HuH-7.5 (cell line): Measurements from ENCODE around the gene PTS.

Source experiments
- DNase-seq: peaks from one replicate; pipeline ENCODE4 v3.0.0; 2011; ENCODE audit warnings: low spot score

PTS gene

DNA sequence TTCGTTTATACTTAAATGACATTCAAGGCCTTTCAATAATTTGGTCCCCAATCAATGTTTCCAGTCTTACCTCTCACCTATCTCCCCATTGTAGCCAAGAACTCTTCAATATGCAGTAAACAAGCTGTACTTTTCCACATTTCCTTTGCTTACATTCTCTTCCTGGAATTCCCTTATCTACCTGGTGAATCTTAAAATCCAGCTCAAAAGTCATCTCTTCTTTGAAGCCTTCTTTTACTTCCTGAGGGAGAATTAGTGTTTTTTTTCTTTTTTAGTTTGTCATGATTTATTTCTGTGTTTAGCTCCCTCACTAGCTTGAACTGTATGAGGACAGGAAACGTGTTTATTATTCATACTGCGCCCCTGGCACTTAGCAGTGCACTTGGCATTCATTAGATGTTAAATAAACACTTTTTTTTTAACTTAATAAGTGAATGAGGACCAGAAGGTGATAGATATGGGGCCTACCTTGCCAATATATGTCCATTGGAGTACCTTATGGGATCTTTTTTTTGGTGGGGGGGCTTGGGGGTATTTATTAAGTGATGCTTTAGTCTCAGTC lies 4.9 kb upstream of the PTS start:
- DNase-seq, result no peak

DNA sequence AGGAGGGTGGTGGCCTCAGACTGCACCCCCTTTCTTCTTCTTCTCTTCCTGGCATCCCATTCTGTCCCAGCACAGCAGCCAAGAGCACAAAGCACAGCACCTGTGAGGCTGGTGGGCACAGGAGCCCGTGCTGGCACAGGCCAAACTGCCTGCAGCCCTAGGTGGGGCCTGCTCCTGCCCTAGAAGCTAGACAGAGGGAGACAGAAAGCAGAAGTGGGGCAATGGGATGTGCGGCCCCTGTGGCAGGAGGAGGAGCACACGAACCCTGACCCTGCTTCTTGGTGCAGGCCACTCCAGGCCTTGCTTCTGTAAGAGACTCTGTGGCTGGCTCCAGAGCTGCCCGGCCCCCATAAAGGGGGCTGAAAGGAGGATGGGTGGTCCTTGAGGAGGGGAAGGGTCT lies 3.9 kb upstream of the PTS start:
- no peak for DNase-seq

DNA sequence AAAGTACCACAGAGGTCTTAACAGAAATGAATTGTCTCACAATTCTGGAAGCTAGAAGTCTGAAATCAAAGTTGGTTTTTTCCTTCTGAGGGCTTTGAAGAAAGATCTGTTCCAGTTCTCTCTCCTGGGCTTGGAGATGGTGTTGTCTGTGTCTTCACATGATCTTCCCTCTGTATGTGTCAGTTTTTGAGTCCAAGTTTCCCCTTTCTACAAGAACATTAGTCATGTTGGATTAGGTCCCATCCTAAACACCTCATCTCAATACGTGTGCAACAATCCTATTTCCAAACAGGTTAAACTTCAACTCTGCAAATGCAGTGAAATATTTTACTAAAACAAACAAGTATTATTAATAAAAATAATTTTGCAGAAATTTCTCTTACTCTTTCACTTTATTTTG lies 3.1 kb upstream of the PTS start:
- no peak for DNase-seq

DNA sequence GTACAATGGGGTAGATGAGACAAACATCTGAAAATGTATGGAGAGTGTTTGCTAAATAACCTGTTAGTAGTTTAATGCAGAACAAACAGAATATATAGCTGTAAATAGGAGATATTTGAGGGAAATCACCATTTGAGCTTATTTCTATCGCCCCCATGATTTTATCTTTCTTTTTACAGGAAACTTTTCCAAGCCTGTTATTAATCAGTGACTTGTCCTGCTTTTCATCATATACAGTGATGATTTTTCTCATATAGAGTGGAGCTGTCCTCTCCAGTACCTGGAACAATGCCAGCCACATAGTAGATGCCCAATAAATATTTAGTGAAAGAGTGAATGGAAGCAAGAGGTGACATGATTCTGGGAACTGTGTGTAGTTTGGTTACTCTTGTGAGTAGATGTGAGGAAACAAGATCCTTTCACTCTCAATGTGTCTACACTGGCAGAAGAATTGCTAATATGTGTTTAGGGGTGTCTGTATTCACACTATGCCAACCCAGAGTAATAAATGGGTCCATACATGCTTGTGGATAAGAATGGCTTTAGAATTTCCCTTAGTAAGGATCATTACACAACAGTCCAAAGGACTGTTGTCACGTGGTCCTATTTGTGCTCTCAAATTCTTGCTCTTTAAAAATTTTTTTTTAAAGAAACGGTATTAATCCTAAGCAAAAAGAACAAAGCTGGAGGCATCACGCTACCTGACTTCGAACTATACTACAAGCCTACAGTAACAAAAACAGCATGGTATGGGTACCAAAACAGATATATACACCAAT lies 2.3 kb upstream of the PTS start:
- no peak for DNase-seq

DNA sequence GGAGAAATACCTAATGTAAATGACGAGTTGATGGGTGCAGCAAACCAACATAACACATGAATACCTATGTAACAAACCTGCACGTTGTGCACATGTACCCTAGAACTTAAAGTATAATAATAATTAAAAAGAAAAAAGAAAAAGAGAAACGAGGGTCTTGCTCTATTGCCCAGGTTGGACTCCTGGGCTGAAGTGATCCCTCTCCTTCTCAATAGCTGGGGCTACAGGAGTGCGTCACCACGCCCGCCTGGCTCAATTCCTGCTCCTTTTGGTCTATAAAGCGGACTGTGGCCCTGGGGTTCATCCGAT lies 521 bp upstream of the PTS start:
- DNase-seq, result no peak

DNA sequence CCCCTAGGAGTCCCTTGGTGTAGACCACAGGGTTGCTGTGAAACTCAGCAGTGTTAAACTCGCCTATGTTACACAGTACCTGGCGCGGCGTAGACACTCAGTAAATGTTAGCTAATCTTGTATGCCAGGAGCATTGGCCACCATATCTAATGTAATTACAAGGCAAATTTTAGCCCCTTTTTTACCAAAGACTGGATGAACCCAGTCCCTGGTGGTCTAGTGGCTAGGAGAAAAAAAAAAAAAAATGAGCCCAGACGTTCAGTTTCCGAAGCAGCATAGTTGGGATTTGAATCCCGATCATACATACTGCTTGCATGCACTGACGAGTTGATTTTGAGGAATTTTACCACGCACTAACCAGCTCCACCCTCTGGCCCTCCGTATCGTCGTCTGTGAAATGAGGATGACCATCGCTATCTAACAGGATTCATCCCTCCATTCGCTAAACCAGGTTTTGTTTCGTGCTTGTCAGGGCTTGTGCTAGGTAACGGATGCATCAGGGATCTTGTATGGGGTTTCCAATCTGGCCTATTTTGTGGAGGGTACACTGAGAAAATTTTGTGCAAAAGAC lies 688 bp downstream of the PTS start:
- DNase-seq, result peak; percentile 14

DNA sequence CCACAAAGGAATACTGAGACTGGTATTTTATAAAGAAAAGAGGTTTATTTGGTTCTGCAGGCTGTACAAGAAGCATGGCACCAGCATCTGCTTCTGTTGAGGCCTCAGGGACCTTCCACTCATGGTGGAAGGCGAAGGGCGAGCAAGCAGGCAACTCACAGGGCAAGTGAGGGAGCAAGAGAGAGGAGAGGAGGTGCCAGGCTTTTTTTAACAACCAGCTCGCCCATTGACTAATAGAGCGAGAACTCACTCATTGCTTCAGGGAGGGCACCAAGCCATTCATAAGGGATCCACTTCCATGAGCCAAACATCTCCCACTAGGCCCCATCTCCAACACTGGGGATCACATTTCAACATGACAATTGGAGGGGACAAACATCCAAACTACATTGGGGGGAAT lies 1.2 kb downstream of the PTS start:
- DNase-seq, result no peak

DNA sequence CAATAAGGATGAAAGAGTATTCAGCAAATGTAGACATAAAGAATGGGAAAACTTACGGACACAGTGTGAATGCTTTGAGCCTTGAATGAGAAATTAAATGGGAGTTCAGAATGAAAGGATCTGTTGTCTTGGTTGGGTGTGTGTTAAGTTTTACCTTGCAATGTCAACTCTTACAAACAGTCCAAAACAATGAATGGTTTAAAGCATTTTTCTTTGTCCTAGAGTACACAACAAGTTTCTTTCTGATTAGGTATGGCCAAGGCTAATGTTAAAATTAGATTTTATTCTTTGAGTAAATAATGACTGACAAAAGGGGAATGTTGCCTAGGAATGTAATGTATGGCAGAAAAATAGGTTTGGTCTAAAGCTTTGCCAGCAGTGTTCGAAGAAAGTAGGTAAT lies 2.5 kb downstream of the PTS start:
- no peak for DNase-seq

DNA sequence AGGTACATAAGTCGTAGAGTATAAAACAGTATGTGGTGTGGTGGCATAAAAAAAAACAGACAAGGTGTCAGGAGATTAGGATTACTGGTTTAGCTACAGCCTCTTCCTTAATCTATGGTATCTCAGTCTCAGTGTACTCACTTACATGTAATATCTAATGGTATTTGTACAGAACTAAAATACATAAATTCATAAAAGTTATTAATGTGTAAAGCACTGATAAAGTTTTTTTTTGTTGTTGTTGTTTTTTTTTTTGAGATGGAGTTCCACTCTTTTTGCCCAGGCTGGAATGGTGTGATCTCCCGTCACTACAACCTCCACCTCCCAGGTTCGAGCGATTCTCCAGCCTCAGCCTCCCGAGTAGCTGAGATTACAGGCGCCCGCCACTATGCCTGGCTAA lies 2.9 kb downstream of the PTS start:
- DNase-seq, result no peak

DNA sequence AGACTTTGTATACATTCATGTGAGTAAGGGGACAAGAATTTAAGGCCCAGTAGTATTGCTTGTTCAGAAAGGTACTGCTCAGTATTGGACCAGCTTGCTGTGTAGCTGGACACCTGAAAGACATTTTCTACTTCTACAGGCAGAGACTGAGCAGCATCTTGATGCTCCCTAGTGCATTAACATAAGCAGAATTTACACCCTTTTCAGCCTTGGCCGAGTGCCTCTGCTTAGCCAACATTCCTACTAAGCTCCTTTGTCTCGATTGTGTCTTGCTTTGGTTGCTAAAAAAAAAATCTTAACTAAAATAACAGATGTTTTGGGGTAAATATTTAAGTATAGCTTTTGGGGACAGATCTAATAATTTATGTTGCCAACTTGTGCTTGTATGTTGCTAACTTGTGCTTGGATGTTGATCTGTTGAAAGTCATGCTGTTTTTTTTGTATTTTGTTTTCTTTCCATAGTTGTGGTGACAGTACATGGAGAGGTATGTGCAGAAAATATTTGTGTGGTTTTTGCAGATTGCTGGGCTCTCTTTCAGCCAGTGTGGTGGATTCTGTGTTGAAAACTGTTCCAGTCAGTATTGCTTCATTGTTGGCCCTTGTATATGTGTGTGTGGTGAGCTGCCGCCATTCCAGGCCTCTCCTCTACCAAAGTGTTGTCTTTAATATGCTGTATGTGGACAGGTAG lies 3.7 kb downstream of the PTS start:
- DNase-seq, result no peak

DNA sequence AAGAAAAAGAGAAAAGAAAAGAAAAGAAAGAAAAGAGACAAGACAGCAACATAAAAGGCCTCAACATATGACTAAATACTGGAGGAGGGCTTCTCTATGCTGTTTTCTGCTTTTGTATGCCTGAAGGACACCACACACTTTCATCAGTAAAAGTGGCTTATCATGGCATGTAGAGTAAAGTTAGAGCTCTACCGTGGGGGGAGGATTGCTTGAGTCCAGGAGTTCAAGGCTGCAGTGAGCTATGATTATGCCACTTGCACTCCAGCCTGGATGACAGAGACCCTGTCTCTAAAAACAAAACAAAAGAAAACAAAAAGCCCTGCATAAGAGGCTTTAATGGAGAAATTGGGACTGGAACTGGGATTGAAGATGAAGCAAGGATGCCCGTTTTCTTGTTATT lies 5.7 kb downstream of the PTS start:
- DNase-seq, result no peak

DNA sequence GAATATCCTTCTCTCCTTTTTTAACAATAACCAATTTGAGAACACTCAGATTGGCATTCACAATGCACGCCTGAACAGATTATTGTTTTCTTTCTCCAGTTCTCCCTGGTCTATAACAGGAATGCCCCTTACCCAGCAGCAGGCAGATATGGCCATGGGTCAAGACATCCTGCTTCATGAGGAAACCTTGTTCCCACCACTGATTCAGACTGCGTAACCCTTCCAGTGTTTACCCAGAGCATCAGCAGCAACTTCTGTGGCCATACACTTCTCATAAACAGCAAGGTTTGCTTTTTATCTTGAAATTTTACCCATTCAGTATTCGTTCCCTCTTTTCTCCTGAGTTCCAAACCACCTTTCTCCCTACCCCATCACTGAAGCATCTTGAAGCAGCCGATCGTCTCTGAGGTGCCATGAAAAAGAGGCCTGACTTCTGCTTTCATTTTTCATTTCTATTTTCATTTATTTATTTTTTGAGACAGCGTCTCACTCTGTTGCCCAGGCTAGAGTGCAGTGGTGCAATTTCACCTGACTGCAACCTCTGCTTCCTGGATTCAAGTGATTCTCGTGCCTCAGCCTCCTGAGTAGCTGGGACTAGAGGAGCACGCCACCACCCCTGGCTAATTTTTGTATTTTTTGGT lies 9.6 kb downstream of the PTS start:
- no peak for DNase-seq

DNA sequence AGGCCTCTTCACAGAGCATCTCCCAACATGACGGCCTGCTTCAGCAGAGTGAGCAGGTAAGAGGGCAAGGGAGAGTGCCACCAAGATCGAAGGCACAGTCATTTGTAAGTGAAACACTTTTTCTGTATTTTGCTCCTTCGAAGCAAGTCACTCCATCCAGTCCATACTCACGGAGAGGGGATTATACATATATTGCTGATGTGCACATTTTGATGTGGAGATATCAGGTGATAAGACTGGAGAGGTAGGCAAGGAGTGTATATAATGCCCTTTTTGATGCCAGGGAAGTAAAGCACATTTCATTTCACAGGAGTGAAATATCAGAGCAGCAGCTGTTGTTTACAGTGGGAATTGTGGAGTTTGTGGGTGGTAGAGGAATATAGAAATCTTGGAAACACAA lies 11.2 kb downstream of the PTS start:
- DNase-seq, result no peak

DNA sequence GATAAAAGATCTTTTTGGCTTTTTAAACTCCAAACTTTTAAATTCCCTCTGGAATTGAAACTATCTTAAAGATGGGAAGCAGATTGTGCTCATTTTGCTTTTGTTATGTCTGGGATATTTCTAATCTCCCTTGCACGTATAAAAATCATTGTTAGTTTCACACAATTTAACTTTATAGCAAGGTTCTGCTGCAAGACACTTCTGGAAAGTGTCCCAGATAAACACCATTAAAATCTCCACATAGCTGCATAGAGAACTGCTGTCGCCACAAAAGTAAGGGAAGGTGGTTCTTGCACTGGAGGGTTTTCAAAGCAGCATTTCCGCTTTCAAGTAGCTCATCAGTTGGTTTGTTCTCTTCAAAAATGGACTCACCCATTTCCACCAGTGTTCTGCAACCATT lies 11.8 kb downstream of the PTS start:
- DNase-seq, result no peak

DNA sequence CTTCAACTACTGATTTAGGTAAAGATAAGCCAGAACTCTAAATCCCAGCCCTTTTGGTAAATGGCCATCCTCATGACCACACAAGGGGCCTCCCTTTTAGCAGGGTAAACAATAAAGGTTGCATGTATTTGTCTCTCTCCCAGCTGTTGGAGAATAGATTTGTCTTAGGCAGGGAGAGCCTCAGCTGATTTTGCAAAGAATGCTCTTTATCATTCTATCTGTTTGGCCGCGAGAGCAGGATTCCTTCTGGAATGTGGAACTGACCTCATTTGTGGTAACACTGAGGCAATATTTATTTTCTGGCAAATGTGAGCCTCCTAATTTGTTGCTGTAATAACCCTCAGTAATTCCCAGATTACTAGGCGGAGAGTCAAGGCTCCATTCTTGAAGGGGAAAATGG lies 15.3 kb downstream of the PTS start:
- DNase-seq, result no peak

DNA sequence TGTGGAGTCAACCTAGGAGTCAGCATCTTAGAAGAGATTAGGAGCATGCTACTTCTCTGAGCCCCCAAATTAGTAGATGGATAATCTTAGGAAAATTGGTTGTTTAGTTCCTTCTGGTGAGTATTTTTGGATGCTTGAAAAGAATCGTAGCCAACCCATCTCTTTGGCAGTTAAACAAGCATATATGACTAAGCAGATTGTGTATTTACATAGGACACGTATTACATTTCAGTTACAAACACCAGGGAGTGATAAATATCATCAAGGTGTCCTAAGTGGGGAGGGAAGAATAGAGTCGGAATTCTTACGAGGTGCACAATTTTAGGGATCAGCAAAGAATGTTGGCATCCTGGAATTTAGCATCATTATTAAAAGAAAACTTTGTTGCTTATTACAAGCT lies 21.0 kb downstream of the PTS start:
- no peak for DNase-seq

DNA sequence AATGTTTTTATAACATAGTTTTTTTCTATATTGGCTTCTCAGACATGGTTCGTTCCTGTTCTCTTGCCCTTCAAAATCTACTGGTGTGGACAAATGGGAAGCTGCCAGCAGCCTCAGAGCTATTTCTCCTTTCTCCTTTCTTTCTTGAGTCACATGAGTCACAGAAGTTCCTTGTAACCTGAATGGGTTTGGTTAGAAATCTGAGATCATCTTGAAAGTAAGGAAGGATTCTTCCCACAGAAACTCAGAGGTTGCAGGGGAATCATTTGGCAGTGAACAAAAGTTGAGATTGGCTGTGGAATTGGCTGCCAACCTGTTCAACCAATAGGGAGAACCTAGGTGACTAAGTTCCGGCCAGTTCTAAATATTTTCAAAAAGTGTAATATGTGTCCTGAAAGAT lies 22.0 kb downstream of the PTS start:
- no peak for DNase-seq

DNA sequence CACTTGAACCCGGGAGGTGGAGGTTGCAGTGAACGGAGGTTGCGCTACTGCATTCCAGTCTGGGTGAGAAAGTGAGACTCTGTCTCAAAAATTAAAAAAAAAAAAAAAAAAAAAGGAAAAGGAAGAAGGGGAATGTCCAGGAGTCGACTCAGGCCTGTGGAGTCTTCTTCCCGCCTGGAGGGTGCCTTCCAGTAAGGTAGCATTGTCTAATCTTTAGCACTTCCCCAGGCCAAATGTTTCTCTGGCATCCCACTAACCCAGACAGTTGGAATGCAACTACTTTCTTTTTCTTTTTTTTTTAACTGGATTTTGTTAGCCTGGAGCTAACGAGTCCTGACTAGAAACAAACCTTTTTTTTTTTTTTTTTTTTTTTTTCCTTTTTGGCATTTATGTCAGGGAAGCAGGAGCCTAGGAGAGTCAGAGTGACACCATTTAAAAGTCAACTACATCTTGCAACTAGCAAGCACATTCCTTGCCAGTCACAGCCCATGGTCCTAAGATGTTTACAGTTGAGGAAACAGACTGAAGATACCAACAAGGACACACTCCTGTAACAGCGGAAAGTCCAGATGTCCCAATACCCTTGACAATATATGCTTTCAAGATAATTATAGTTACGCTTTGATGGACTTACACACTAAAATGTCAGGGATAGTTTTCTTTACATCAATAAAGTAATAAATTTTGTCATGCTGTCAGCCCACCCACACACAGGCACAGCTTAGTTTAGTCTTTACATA lies 23.8 kb downstream of the PTS start:
- DNase-seq, result no peak

DNA sequence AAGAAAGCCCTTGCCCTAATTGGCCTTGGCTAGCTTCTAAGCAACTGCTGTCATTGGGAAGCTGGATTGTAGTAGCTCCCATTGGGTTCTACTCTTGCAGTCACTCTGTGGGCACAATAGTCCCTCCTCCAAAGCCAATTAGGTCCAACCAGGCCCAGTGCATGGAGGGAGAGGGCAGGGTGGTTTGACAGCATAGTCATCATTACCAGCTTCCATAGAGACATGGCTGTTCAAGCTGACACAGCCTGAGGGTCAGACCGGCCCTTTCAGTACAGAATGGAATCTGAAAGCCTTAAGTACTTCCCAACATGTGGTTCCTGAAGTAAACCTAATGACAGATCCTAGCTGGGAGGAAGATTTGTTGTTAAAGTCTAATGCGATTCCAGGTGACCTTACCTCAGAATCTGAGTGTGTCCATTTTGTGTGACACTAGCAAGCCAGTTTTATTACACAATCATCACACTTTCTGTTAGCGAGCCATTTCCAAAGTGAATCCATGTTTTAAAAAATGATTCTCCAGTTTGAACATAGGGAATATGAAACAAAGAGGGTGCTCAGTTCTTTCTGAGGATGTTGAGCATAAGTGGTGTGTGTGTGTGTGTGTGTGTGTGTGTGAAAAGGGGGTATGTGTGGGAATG lies 27.5 kb downstream of the PTS start:
- no peak for DNase-seq

DNA sequence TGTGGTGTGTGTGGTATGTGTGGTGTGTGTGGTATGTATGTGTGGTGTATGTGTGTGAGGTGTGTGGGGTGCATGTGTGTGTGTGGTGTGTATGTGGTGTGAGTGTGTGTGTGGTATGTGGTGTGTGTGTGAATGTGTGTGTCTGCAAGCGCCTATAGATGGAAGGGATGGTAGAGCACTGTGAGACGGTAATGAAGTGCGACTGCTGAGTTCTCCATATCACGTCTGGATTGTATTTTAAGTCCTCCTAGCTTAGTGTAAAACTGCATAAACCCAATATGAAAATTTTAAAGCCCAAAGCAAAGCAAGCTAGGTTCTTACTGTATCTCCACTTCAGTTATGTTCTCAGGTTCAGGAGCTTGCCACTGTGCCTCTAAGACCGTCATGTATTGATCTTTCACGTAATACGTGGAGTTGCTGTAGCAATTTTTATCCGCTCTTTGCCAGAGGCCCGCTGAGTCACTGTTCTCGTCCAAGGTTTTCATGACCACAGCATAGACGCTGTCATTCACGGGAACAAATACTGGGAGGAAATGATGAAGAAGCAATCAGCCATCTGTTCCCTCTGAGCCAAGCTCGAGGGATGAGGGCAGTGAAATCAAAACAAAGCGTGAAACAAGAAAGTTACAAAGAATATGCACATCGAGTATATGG lies 29.0 kb downstream of the PTS start:
- no peak for DNase-seq

DNA sequence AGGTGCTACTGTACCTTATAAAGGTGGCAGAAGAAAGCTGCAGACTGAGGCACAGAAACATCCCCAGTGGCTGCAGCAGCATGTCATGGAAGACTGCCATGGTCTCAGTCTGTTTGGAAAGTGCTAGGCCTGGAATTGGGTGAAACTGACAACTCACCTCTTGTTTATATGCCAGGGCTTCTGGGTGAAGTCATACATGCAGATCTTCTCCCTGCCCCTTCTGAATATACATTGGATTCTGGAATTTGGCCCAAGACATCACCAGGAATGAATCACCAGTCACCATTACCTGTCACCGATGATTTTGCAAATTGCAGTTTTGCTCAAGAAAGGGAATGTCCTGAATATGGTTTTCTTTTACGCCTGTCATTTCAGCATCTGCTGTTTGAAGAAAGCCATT lies 34.3 kb downstream of the PTS start, which contains the start of gene PLET1:
Gene PLET1 (minus strand): TSS at position 371 of the 400 bp plus-strand sequence. CDS start 271 bp downstream, at position 100.
- no peak for DNase-seq
